A673 (cell line): ENCODE results near the gene NCBP1. TPM values are rescaled to one million over a fixed set of nuclear protein-coding genes. Genes with fewer than 3 reads are reported as not detected.
"Not testable (repeated sequence)": the region's sequence is repeated elsewhere in the genome, so short reads cannot be mapped to it uniquely, and the experiment has no call there.

ENCODE experiments used
- BruUV-seq: library from RNA; stranded (reverse); fragments of 400-500 nt; replicated peaks from 2 replicates; lab custom pipeline; 2021; lab: Mats Ljungman, UMichigan
- CTCF ChIA-PET: fragments of 300-600 bp; sonication (Branson Sonifier 250); formaldehyde crosslinking; loops from one replicate; lab custom pipeline; 2022; ENCODE audit warnings: antibody characterized with exemption; lab: Charles Lee
- POLR2A ChIA-PET: fragments of 300-600 bp; sonication (Branson Sonifier 250); formaldehyde crosslinking; loops from one replicate; lab custom pipeline; 2022; ENCODE audit warnings: antibody characterized with exemption; ENCODE audit not compliant: low non-redundant PET; lab: Charles Lee
- DNase-seq: peaks from one replicate; pipeline ENCODE4 v3.0.0-alpha.2; 2015; ENCODE audit warnings: low spot score
- H3K27ac ChIP-seq: fragments of 200-600 bp; sonication (generic); 2 replicates; pipeline ENCODE4 v1.5.1; 2016; ENCODE audit warnings: mixed run types, low read depth, mild to moderate bottlenecking, mixed read lengths, antibody characterized with exemption, low read length; ENCODE audit not compliant: poor library complexity, severe bottlenecking
- H3K27me3 ChIP-seq: fragments of 200-600 bp; sonication (generic); replicated peaks from 2 replicates; pipeline ENCODE4 v1.6.1; 2017; ENCODE audit warnings: mixed run types, low read depth, mild to moderate bottlenecking, mixed read lengths, antibody characterized with exemption, low read length; ENCODE audit not compliant: insufficient read depth, poor library complexity
- H3K36me3 ChIP-seq: fragments of 200-600 bp; sonication (generic); 2 replicates; pipeline ENCODE4 v1.6.1; 2016; ENCODE audit warnings: mixed run types, mild to moderate bottlenecking, mixed read lengths, antibody characterized with exemption, low read length; ENCODE audit not compliant: insufficient read depth, poor library complexity, severe bottlenecking
- H3K4me1 ChIP-seq: fragments of 200-600 bp; sonication (generic); 2 replicates; pipeline ENCODE4 v1.6.1; 2017; ENCODE audit warnings: mixed run types, mild to moderate bottlenecking, mixed read lengths, antibody characterized with exemption, low read length; ENCODE audit not compliant: insufficient read depth, poor library complexity, severe bottlenecking
- H3K4me3 ChIP-seq: fragments of 200-600 bp; sonication (generic); 2 replicates; pipeline ENCODE4 v1.5.1; 2016; ENCODE audit warnings: low read depth, mixed run types, mild to moderate bottlenecking, mixed read lengths, low read length; ENCODE audit not compliant: poor library complexity, severe bottlenecking
- H3K9me3 ChIP-seq: fragments of 200-600 bp; sonication (generic); 2 replicates; pipeline ENCODE4 v1.6.1; 2016; ENCODE audit warnings: mixed run types, low read depth, mild to moderate bottlenecking, mixed read lengths, antibody characterized with exemption, low read length; ENCODE audit not compliant: poor library complexity, severe bottlenecking
- CTCF ChIP-seq: fragments of 300-800, 200-600 bp; sonication (generic); conservative IDR thresholded peaks from 2 replicates; pipeline ENCODE4 v1.5.1; 2017; ENCODE audit warnings: low read depth, mild to moderate bottlenecking, antibody characterized with exemption, low read length, moderate library complexity, mixed read lengths
- EZH2 ChIP-seq: fragments of 200-600 bp; sonication (generic); IDR thresholded peaks from 2 replicates; pipeline ENCODE4 v1.6.1; 2017; ENCODE audit warnings: borderline replicate concordance, low read depth, mild to moderate bottlenecking, mixed read lengths, antibody characterized with exemption, low read length; ENCODE audit not compliant: poor library complexity, severe bottlenecking
- intact Hi-C: fragments of 100-400 bp; cut with micrococcal nuclease; formaldehyde crosslinking; loops from one replicate; pipeline ENCODE4 v1.10.0; 2022; ENCODE audit not compliant: unreplicated experiment
- total RNA-seq: library from RNA; stranded (reverse); gene quantifications from 2 replicates; pipeline ENCODE4 v1.2.3, GENCODE V29; 2021

Gene NCBP1
- total RNA-seq, 1 experiment from 2014 or later = 57.9 TPM

DNA sequence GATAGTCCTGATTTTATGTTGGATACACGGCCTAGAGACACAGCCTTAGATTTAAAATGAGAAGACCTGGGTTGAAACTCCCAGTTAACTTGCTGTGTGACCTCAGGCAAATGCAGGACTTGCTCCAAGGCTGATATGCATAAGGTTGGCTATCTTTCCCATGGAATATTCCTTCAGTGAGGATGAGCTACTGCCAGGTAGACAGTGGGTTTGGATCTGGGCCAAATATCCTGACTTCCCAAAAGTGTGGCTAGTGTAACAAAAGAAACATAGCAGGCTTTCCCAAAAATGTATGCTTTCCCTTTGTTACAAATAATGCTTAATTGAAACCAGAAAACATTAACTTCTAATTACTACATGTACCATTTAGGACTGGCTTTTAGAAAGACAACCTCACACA, 64.2 kb downstream of the NCBP1 start:
- CTCF ChIA-PET = no interaction called here
- no peak overlapping the region for H3K27ac ChIP-seq

DNA sequence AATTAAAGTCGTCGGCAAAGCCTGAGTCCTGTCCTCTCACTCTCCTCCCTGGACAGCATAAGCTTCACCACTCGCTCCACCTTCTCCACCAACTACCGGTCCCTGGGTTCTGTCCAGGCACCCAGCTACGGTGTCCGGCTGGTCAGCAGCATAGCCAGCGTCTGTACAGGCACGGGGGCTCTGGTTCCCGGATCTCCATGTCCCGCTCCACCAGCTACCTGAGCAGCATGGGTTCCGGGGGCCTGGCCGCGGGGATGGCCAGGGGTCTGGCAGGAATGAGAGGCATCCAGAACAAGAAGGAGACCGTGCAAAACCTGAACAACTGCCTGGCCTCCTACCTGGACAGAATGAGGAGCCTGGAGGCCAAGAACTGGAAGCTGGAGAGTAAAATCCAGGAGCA, 65.2 kb downstream of the NCBP1 start:
- BruUV-seq = no TSS peak

More for the DNA sequence above, 64.2 kb downstream of the NCBP1 start:
- peaks cover 15% of the 10 kb centered on the region for H3K4me1 ChIP-seq
- H3K9me3 ChIP-seq = no peaks in the 10 kb centered on the region
- peak overlapping the region; percentile 92 for H3K4me3 ChIP-seq
- POLR2A ChIA-PET = interaction anchor here (0.8 kb wide), 1 partner anchor 325 kb away, joined by 3 read pairs; no protein-coding TSS in a partner anchor
- BruUV-seq = no TSS peak
- intact Hi-C loops = no loop called here
- H3K27me3 ChIP-seq = no peaks in the 10 kb centered on the region
- TF ChIP-seq CTCF (no peak), EZH2 (no peak)
- no peak for DNase-seq
- no peaks in the 10 kb centered on the region for H3K36me3 ChIP-seq

DNA sequence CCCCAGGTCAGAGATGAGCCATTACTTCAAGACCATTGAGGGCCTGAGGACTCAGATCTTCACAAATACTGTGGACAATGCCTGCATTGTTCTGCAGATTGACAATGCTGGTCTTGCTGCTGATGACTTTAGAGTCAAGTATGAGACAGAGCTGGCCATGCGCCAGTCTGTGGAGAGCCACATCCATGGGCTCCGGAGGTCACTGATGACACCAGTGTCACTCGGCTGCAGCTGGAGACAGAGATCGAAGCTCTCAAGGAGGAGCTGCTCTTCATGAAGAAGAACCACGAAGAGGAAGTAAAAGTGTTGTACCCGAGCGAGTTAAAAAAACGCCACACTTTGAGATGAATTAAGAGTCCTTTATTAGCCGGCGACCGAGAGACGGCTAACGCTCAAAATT, 65.7 kb downstream of the NCBP1 start:
- peaks cover 15% of the 10 kb centered on the region for H3K4me1 ChIP-seq
- CTCF ChIA-PET, POLR2A ChIA-PET, DNase-seq, BruUV-seq, H3K27ac ChIP-seq, H3K4me3 ChIP-seq, H3K36me3 ChIP-seq, H3K9me3 ChIP-seq, H3K27me3 ChIP-seq, intact Hi-C loops: not testable (repeated sequence)

More for the DNA sequence above, 65.2 kb downstream of the NCBP1 start:
- Histone ChIP-seq H3K9me3 (no peaks in the 10 kb centered on the region), H3K27ac (no peak overlapping the region), H3K36me3 (no peaks in the 10 kb centered on the region), H3K4me3 (no peak overlapping the region), H3K4me1 (peaks cover 15% of the 10 kb centered on the region), H3K27me3 (no peaks in the 10 kb centered on the region)
- TF ChIP-seq EZH2 (no peak), CTCF (no peak)
- ChIA-PET CTCF (no interaction called here), POLR2A (no interaction called here)
- no peak for DNase-seq
- intact Hi-C loops = no loop called here

DNA sequence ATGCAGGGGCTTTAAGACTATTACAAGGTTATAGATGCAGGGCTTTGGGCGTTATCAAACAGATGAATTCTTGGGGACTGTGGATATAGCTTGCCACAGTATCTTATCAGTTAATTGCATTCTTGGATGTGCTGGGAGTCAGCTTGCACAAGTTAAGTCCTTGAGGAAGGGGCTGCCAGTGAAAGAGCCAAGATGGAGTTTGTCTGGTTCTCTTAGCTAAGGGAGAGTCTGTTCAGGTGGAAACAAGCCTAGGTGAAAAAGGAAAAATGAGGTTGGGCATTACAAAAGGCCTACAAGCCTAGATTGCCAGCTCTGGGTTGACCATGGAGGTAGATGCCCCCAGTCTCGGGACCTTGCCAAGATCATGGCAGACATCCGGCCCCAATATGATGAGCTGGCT, 66.2 kb downstream of the NCBP1 start:
- intact Hi-C loops, POLR2A ChIA-PET, H3K4me3 ChIP-seq, H3K9me3 ChIP-seq, DNase-seq, H3K27ac ChIP-seq, BruUV-seq, H3K27me3 ChIP-seq, H3K36me3 ChIP-seq, CTCF ChIA-PET: not testable (repeated sequence)
- H3K4me1 ChIP-seq = peaks cover 15% of the 10 kb centered on the region
